ENCODE results near the gene TDRD7. TPM values are rescaled to one million over a fixed set of nuclear protein-coding genes. Genes with fewer than 3 reads are reported as not detected.

TDRD7 gene
- polyA plus RNA-seq, 2 of the 4 experiments (the other 2 are of a cell fraction), result 11.5 to 15.7 TPM

GRCh38 chr9:97412626-97413385 lies 910 bp downstream of the TDRD7 start:
- Histone ChIP-seq H3K9me3 (peaks cover 5% of the 10 kb centered on the region; the same call in 2 of the 3 replicates), H3K4me3 (peak overlapping the region; percentile 100), H3K27ac (peak overlapping the region; percentile 88 to 93), H3K4me1 (peaks cover 9% of the 10 kb centered on the region; the same call in 2 of the 3 replicates), H3K4me2 (peak overlapping the region; percentile 71)
- POLR2A ChIA-PET, result interaction anchor here (1.4 kb wide), 1 partner anchor 220 kb away, joined by 6 read pairs; the partner anchor contains the start of genes NCBP1 and TSTD2
- CTCF ChIA-PET, result interaction anchor here (0.6 to 6.4 kb wide), 22 partner anchors 8 to 556 kb away, joined by 3 to 38 read pairs (median 3); no protein-coding TSS in a partner anchor
- WGBS (ENCODE audit: missing lambda C conversion rate), result 24% methylated on average over 12 of the region's 16 CpGs
- DNase-seq (ENCODE audit: low read depth in 1 of 2, low spot score in 1 of 2) (peak in 1 of 2 experiments; percentile 56), FAIRE-seq (no peak), ATAC-seq (peak; percentile 41 to 61)
- TF ChIP-seq ELK1 (IDR thresholded peaks at IDR 0.05; ENCODE audit: low read depth, low read length) (no peak), FOXS1 (CRISPR knock-in tag; IDR thresholded peaks at IDR 0.05) (no peak), TFCP2L1 (CRISPR knock-in tag; IDR thresholded peaks at IDR 0.05) (no peak), HDAC2 (IDR thresholded peaks at IDR 0.05) (no peak), REST (IDR thresholded peaks at IDR 0.05) (no peak), RAD21 (conservative IDR thresholded peaks at IDR 0.05 in 1 of 2, IDR thresholded peaks at IDR 0.05 in 1 of 2) (no peak), USF2 (IDR thresholded peaks at IDR 0.05) (no peak), RNF2 (IDR thresholded peaks at IDR 0.05; ENCODE audit: borderline replicate concordance, low read depth) (no peak)

- TF ChIP-seq SMC3 (IDR thresholded peaks at IDR 0.05) (no peak), ATOH8 (CRISPR knock-in tag; IDR thresholded peaks at IDR 0.05; ENCODE audit: low read depth) (no peak), JUNB (IDR thresholded peaks at IDR 0.05) (no peak), EP300 (IDR thresholded peaks at IDR 0.05) (no peak), USF2 (IDR thresholded peaks at IDR 0.05) (no peak)
- ATAC-seq (no peak), FAIRE-seq (no peak), DNase-seq (ENCODE audit: low read depth in 1 of 2, low spot score in 1 of 2) (no peak)
- POLR2A ChIA-PET, result interaction anchor here (1.4 kb wide), 1 partner anchor 220 kb away, joined by 6 read pairs; the partner anchor contains the start of genes NCBP1 and TSTD2
- Histone ChIP-seq H3K4me1 (peaks cover 9% of the 10 kb centered on the region; the same call in 2 of the 3 replicates), H3K9me3 (peaks cover 5% of the 10 kb centered on the region; the same call in 2 of the 3 replicates), H3K4me2 (peak overlapping the region; percentile 71), H3K4me3 (peak overlapping the region; percentile 100; the same call in 2 of the 3 replicates), H3K27ac (no peak overlapping the region)
- CTCF ChIA-PET, result interaction anchor here (0.7 to 6.4 kb wide), 4 partner anchors 48 to 201 kb away, joined by 3 to 38 read pairs (median 14); no protein-coding TSS in a partner anchor
- WGBS (ENCODE audit: missing lambda C conversion rate), result 77% methylated on average over 4 of the region's 4 CpGs
Measured at GRCh38 chr9:97413462-97413861, 1.6 kb downstream of the TDRD7 start.

Measured in A549 (cell line).